H1 (cell line): Measurements from ENCODE around the gene GRIP2. TPM values are rescaled to one million over a fixed set of nuclear protein-coding genes. Genes with fewer than 3 reads are reported as not detected.

ENCODE experiments used
- CBX8 ChIP-seq: fragments of 300-800, 300-1000 bp; sonication (generic); IDR thresholded peaks from 2 replicates; pipeline ENCODE4 v1.7.1; 2016; ENCODE audit warnings: low read depth, low read length, borderline replicate concordance
- CHD2 ChIP-seq: IDR thresholded peaks from 2 replicates; pipeline ENCODE4 v1.6.1; 2012; ENCODE audit warnings: low read length, improper control_type of control experiment
- CHD7 ChIP-seq: fragments of 300-600 bp; sonication (generic); IDR thresholded peaks from 2 replicates; pipeline ENCODE4 v1.7.1; 2012; ENCODE audit warnings: low read length, moderate library complexity, mild to moderate bottlenecking, inconsistent platforms; ENCODE audit not compliant: insufficient replicate concordance
- KDM1A ChIP-seq: fragments of 200-600, 300-600 bp; sonication (generic); IDR thresholded peaks from 2 replicates; pipeline ENCODE4 v1.7.1; 2016; ENCODE audit warnings: mild to moderate bottlenecking, low read length, borderline replicate concordance
- POLR2AphosphoS5 ChIP-seq: IDR thresholded peaks from 2 replicates; pipeline ENCODE4 v1.6.1; 2011; ENCODE audit warnings: low read depth, low read length
- TAF7 ChIP-seq: optimal IDR thresholded peaks from 2 replicates; pipeline ENCODE3; 2011; ENCODE audit warnings: low read depth, mild to moderate bottlenecking, inconsistent platforms, low read length, moderate library complexity, borderline replicate concordance
- polyA plus RNA-seq, 7 experiments: library from polyadenylated mRNA; depleted of rRNA in 3 of 7; stranded (reverse) in 5 of 7; unstranded in 2 of 7; fragments of >200 nt in 5 of 7; fragments of 200-250 nt in 2 of 7; gene quantifications; 1 replicate in 5 of 7; 2 replicates in 1 of 7; 4 replicates in 1 of 7; pipeline versions ENCODE4 v1.2.1 to v1.2.3, GENCODE V29; 2011 to 2013; ENCODE audit warnings: missing spikeins in 2 of 7, mixed read lengths in 2 of 7
- total RNA-seq: library from RNA; stranded (reverse); fragmentation: NEBNext Ultra II Directional; extraction: Animal tissue kit (Norgen Biotek cat#: 25700); gene quantifications from 2 replicates; pipeline ENCODE4 v1.2.1, GENCODE V29; 2021

GRIP2 gene
- total and polyA plus RNA-seq, 2 of the 8 experiments (the other 6 are each of a cell fraction or from before 2014, with no cell fraction given) = 2.5 to 6.4 TPM

DNA sequence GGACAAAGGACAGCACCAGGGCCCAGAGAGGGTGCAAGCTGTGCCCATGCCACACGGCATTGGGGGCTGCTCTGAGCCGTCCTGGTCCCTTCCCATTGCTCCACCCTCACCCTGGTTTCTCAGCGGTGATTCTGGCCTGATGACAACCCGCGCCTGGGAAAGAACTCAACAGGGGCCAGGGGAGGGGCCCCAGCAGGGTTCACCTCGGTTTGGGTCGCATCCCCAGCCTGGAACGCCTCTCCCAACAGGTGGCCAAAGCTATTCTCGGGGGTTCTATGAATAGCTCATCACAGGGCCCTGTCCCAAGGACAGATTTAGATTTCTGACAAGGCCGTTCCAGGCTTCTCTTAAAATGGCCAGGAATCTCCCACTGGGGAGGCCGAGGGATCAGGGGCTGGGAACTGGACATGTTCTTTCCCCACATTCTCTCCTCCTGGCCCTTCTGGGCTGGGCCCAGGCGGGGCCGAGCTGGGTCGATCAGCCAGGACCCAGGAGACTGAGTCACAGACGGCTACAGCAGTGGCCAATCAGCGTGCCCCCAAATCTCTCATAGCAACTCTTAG, 17.9 kb downstream of the GRIP2 start (continued):
- no peak for TF ChIP-seq CBX8
- no peak for TF ChIP-seq CHD7
- TF ChIP-seq CHD2 = no peak
- TF ChIP-seq TAF7 = no peak
- TF ChIP-seq POLR2AphosphoS5 = no peak
- TF ChIP-seq KDM1A = no peak
